ENCODE measurements around the gene PKMYT1. TPM values are rescaled to one million over a fixed set of nuclear protein-coding genes. Genes with fewer than 3 reads are reported as not detected.

PKMYT1 gene
- polyA plus RNA-seq, 1 donor from 2014 or later, result 2.9 TPM

- Histone ChIP-seq H3K9ac (ENCODE audit: low read length) (no peak overlapping the region), H3K4me2 (ENCODE audit: low read length) (no peak overlapping the region)
- TF ChIP-seq MXI1 (conservative IDR thresholded peaks at IDR 0.05; ENCODE audit: poor library complexity, severe bottlenecking) (no peak), EZH2 (IDR thresholded peaks at IDR 0.05; ENCODE audit: borderline replicate concordance, insufficient read depth, low read length, poor library complexity, severe bottlenecking) (no peak), CTCF (IDR thresholded peaks at IDR 0.05; ENCODE audit: poor library complexity, severe bottlenecking) (peak; percentile 92), REST (IDR thresholded peaks at IDR 0.05; ENCODE audit: borderline replicate concordance) (no peak), SMC3 (conservative IDR thresholded peaks at IDR 0.05; ENCODE audit: poor library complexity) (peak; percentile 68), POLR2AphosphoS5 (IDR thresholded peaks at IDR 0.05) (no peak), EP300 (conservative IDR thresholded peaks at IDR 0.05; ENCODE audit: poor library complexity, severe bottlenecking) (peak; percentile 18), TAF1 (IDR thresholded peaks at IDR 0.05; ENCODE audit: low read depth) (no peak), RAD21 (conservative IDR thresholded peaks at IDR 0.05) (peak; percentile 77)
Measured at GRCh38 chr16:2983706-2984136, 3.5 kb upstream of the PKMYT1 start.

GRCh38 chr16:2982402-2982801, 2.2 kb upstream of the PKMYT1 start:
- Histone ChIP-seq H4K20me1 (ENCODE audit: insufficient read depth) (no peaks in the 10 kb centered on the region), H2AFZ (ENCODE audit: low read depth, low read length) (no peak overlapping the region), H3F3A (ENCODE audit: insufficient read depth, low read length, poor library complexity, severe bottlenecking) (no peaks in the 10 kb centered on the region), H3K9me3 (ENCODE audit: low read length) (no peaks in the 10 kb centered on the region), H3K4me3 (ENCODE audit: low read length) (no peak overlapping the region), H3K27ac (ENCODE audit: low read length) (no peak overlapping the region), H3K4me2 (ENCODE audit: low read length) (no peak overlapping the region), H3K9ac (ENCODE audit: low read length) (no peak overlapping the region), H3K36me3 (ENCODE audit: insufficient read depth, low read length) (no peaks in the 10 kb centered on the region), H3K27me3 (ENCODE audit: insufficient read depth, low read depth, low read length) (no peaks in the 10 kb centered on the region), H3K79me2 (replicated peaks; ENCODE audit: insufficient read depth, low read length) (no peaks in the 10 kb centered on the region), H3K9me2 (ENCODE audit: insufficient read depth, low read length) (no peaks in the 10 kb centered on the region)
- TF ChIP-seq TAF1 (IDR thresholded peaks at IDR 0.05; ENCODE audit: low read depth) (no peak), MXI1 (conservative IDR thresholded peaks at IDR 0.05; ENCODE audit: poor library complexity, severe bottlenecking) (no peak), CTCF (IDR thresholded peaks at IDR 0.05; ENCODE audit: poor library complexity, severe bottlenecking) (no peak), POLR2AphosphoS5 (IDR thresholded peaks at IDR 0.05) (no peak)

More at GRCh38 chr16:2983706-2984136, 3.5 kb upstream of the PKMYT1 start:
- no peak overlapping the region for H2AFZ ChIP-seq (ENCODE audit: low read depth, low read length)
- no peaks in the 10 kb centered on the region for H4K20me1 ChIP-seq (ENCODE audit: insufficient read depth)
- H3K27me3 ChIP-seq (ENCODE audit: insufficient read depth, low read depth, low read length), result no peaks in the 10 kb centered on the region
- peak overlapping the region; percentile 28 for H3K4me3 ChIP-seq (ENCODE audit: low read length)
- H3K9me3 ChIP-seq (ENCODE audit: low read length), result no peaks in the 10 kb centered on the region
- no peaks in the 10 kb centered on the region for H3K79me2 ChIP-seq (replicated peaks; ENCODE audit: insufficient read depth, low read length)
- no peaks in the 10 kb centered on the region for H3K9me2 ChIP-seq (ENCODE audit: insufficient read depth, low read length)
- H3K27ac ChIP-seq (ENCODE audit: low read length), result no peak overlapping the region
- no peaks in the 10 kb centered on the region for H3K36me3 ChIP-seq (ENCODE audit: insufficient read depth, low read length)
- no peaks in the 10 kb centered on the region for H3F3A ChIP-seq (ENCODE audit: insufficient read depth, low read length, poor library complexity, severe bottlenecking)
